GM20000 (cell line): ENCODE data around the gene CXCL1.

Experiments
- DNase-seq: peaks from one replicate; pipeline ENCODE4 v3.0.0; 2012; ENCODE audit warnings: low spot score
- CTCF ChIP-seq: IDR thresholded peaks from 2 replicates; pipeline ENCODE4 v1.5.1; 2012; ENCODE audit warnings: mild to moderate bottlenecking, control low read depth; ENCODE audit errors: extremely low read depth, missing control alignments

CXCL1 gene

GRCh38 chr4:73853246-73853704 is 15.9 kb upstream of the CXCL1 start, which contains the start of gene PF4V1:
PF4V1 (plus strand) TSS chr4:73853296; CDS start chr4:73853363, 67 bp downstream.
- no peak for TF ChIP-seq CTCF
- no peak for DNase-seq

GRCh38 chr4:73853718-73854473 is 15.3 kb upstream of the CXCL1 start:
- no peak for DNase-seq
- TF ChIP-seq CTCF, result no peak

GRCh38 chr4:73855406-73855805 is 13.8 kb upstream of the CXCL1 start:
- no peak for DNase-seq
- no peak for TF ChIP-seq CTCF

GRCh38 chr4:73856518-73856917 is 12.7 kb upstream of the CXCL1 start:
- DNase-seq, result no peak
- TF ChIP-seq CTCF, result no peak

- no peak for TF ChIP-seq CTCF
- no peak for DNase-seq
Measured at GRCh38 chr4:73859614-73860088, 9.5 kb upstream of the CXCL1 start.

- no peak for DNase-seq
- TF ChIP-seq CTCF, result no peak
Measured at GRCh38 chr4:73860181-73860580, 9.0 kb upstream of the CXCL1 start.

- no peak for TF ChIP-seq CTCF
- DNase-seq, result no peak
Measured at GRCh38 chr4:73860917-73861316, 8.3 kb upstream of the CXCL1 start.
